ENCODE measurements around the gene FRMD8.
"Not testable (repeated sequence)": the region's sequence is repeated elsewhere in the genome, so short reads cannot be mapped to it uniquely, and the experiment has no call there.

Gene FRMD8

DNA sequence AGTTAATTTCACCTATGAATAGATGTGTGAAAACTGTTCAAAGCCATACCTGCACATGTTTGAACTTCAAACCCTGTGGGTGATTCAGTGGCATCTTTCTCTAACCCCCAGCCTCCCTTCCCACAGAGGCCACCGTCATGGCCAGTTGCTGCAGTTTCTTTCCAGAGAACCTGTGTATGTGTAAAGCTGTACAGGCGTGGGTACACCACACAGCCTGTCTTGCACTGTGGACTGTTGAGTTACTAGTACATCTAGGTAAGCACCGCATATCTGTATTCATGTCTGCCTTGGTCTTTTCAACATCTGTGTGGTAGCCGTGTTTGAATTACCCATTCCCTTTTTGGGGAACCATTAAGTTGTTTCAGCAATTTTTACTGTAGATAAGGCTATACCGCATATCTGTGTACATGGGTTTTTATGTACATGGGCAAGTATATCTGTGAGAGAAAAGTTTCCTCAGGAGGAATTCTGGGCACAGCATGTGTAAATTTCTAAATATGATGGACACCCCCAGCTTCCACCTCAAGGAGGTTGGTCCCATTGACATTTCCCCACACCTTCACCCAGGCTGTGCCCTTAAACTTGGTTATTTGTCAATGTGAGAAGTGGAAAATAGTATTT is 50.1 kb downstream of the FRMD8 start:
- DNase-seq (ENCODE audit: low read depth), result no peak

- DNase-seq (ENCODE audit: low read depth), result no peak
These were observed 51.2 kb downstream of the FRMD8 start for GRCh38 chr11:65437436-65438227.

DNA sequence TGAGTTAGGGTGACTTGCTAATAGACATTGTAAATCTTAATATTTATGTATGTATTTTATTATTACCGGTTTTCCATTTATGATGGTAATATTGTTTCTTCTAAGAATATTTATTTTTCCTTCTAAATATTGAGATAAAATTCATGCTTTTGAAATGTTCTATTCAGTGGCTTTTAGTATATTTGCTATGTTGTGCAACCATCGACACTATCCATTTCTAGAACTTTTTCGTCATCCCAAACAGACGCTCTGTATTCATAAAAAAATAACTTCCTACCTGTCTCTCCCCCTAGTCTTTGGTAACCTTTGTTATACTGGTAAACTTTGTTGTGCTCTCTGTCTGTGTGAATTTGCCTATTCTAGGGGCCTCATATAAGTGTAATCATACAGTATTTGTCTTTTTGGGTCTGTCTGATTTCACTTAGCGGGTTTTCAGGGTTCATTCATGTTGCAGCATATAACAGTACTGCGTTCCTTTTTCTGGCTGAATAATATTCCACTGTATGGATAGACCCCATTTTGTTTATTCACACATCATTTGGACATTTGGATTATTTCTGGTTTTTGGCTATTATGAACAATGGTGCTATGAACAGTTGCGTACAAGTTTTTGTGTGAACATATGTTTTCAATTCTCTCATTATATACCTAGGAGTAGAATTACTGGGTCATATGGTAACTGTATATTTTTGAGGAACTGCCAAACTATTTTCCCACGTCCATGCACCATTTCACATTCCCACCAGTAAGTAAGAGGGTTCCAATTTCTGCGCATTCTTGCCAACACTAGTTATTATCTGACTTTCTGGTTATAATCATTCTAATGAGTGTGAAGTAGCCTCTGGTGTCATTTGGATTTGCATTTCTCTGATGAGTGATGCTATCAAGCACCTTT is 52.1 kb downstream of the FRMD8 start:
- no peak for DNase-seq (ENCODE audit: low read depth)

- no peak for DNase-seq (ENCODE audit: low read depth)
These were observed 53.1 kb downstream of the FRMD8 start for GRCh38 chr11:65439331-65440181.

DNA sequence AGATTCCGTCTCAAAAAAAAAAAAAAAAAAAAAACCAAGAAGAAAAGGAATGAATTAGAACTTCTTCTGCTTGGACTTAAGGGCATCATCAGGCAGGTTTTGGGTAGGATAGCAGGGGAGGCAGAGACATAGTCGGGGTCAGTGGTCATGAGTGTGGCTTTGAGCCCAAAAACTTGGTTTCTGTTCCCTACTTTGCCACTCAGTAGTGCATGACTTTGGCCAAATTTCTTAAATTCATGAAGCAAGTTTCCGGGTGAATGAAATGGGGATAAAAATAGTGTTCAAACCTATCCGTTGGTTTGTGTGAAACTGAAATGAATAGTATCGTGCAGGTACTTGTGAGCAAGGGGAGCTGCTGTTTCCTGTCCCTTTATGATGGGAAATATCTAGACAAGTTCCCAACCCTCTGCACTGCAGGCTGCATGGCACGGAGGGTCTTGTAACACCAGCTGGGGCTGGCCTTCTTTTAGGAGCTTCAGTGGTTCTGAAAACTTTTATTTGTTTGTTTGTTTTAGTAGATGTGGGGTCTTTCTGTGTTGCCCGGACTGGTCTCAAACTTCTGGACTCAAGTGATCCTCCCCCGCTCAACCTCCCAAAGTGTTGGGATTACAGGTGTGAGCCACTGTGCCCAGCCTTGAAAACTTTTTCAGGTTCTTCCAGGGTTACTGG is 54.5 kb downstream of the FRMD8 start:
- DNase-seq (ENCODE audit: low read depth), result no peak

GRCh38 chr11:65442842-65443331 is 56.5 kb downstream of the FRMD8 start:
- no peak for DNase-seq (ENCODE audit: low read depth)

- DNase-seq (ENCODE audit: low read depth), result no peak
These were observed 58.0 kb downstream of the FRMD8 start for GRCh38 chr11:65444314-65445051.

DNA sequence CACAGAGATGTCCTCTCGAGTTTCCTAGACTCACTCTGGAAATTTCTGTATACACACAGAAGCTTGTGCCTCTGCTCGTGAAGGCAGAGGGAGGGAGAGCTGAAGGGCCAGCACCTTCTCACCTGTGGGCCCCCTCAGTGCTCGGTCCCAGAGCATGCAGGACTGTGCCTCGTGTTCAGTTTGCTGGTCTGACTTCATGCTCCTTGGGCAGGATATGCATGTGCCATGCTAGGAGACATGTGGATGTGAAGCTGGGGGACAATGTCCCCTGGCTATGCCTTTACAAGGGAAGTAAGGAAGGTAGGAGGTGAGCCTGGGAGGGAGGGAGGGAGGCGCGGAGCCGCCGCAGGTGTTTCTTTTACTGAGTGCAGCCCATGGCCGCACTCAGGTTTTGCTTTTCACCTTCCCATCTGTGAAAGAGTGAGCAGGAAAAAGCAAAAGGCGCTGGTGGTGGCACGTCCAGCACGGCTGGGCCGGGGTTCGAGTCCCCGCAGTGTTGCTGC is 58.7 kb downstream of the FRMD8 start:
- DNase-seq (ENCODE audit: low read depth), result no peak

DNA sequence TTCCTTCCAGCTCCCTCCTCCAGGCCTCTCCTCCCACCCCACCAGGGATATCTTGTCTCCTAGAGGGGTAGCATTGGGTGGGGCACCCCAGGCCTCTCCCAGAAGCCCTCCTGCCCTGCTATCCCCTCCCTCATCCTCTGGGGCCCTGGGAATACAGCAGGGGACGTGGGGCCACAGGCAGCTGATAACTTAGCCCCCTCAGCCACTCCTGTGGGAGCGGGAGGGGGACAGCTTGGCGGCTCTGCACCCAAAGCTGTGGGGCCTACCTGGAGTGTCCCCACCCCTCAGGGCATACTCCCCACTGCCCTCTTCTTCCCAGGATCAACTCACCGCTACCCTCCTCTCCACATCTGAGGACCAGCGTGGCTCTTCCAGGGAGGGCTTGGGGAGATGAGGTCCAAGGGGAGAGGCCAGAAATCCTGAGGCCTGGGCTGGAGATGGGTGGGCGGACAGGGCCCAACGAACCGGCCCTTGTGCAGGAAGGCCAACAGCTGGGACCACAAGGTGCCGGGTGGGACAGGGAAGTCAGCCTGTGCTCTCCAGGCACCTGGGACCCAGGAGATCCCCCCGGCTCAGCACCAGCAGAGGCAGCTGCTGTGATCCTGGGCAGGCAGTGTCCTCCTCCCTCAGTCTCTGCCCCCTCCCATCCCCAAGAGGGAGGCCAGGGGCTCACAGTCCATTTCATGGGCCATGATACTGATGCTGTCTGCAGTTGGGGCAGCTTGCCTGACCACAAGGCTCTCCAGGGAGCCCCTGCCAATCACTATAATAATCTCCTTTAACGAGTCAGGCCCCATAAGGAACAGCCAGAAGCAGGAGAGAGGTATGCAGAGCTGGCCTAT is 59.4 kb downstream of the FRMD8 start:
- DNase-seq (ENCODE audit: low read depth), result no peak

DNA sequence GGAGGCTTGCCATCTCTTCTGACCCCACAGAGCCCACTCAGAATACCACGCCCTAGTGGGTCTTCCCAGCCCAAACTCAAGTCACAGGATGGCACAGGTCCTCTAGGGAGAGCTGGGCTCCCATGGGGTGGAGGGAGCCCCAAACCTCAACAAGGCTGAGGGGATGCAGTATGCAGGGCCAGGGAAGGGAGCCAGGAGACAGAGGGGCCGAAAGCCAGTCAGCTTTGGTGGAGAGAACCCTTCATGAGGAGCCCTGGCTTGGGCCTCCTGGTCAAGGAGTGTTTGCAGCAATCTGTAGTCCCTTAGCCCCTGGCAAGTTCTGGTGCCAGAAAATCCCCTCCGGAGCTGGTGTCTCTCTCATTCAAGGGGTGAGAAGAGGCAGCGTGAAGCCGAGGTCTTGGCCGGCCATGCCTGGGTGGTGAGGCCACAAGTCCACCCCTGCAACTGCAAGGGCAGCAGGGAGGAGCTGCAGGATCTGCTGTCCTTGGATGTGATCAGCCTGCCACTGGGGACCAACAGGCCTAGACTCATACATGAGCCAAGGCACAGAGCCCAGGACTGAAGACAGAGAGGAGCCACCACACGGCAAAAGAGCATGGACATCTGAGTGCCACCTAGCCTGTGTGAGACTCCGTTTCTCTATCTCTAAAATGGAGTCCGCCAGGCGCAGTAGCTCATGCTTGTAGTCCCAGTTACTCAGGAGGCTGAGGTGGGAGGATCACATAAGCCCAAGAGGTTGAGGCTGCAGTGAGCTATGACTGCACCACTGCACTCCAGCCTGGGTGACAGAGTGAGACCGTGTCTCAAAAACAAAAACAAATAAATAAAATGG is 60.2 kb downstream of the FRMD8 start:
- no peak for DNase-seq (ENCODE audit: low read depth)

DNA sequence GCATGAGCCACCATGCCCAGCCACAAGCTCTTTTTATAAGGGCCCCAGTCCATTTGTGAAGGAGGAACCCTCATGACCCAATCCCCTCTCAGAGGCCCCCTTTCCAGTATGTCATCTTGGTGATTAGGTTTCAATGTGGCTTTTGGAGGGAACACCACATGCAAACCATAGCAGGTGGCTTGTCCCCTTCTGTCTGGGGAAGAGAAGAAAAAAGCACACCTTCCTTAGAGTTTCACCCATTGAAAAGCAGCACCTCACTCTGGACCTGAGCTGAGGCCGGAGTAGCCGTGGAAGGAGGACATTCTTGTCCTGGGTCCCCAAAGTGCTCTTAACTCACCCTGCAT is 61.6 kb downstream of the FRMD8 start:
- no peak for DNase-seq (ENCODE audit: low read depth)

DNA sequence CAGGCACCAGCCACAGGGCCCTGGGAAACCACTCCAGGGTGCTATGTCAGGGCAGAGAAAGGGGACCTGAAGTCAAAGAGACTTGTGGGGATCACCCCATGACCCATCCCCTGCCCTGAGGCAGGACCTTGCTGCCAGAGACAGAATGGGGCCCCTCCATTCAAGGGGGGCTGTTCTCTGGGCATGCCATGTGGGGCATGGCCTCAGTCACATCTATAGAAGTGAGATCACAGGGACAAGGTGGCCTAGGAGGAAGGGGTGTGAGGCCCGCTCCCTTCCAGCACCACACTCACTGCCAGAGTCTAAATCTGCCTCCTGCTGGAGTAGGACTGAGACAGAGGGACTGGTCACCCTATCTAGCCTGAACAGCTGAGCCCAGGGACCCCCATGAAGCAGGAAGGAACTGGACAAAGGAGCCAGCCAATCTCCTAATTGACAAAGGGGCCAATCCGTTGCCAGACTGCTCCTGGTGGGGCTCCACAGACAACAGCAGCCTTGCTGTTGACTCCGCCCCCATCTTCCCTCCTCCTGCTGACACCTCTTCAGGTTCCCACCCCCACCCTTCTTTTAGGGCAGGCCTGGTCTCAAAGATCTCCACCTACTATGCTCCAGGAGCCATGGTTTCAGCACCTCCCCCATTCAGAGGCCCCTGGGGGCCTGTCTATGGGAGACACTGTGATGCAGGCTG is 62.1 kb downstream of the FRMD8 start:
- DNase-seq (ENCODE audit: low read depth), result no peak

- DNase-seq (ENCODE audit: low read depth), result not testable (repeated sequence)
These were observed 64.9 kb downstream of the FRMD8 start for GRCh38 chr11:65451301-65451700.

GRCh38 chr11:65452259-65452658 is 65.8 kb downstream of the FRMD8 start:
- not testable (repeated sequence) for DNase-seq (ENCODE audit: low read depth)

DNA sequence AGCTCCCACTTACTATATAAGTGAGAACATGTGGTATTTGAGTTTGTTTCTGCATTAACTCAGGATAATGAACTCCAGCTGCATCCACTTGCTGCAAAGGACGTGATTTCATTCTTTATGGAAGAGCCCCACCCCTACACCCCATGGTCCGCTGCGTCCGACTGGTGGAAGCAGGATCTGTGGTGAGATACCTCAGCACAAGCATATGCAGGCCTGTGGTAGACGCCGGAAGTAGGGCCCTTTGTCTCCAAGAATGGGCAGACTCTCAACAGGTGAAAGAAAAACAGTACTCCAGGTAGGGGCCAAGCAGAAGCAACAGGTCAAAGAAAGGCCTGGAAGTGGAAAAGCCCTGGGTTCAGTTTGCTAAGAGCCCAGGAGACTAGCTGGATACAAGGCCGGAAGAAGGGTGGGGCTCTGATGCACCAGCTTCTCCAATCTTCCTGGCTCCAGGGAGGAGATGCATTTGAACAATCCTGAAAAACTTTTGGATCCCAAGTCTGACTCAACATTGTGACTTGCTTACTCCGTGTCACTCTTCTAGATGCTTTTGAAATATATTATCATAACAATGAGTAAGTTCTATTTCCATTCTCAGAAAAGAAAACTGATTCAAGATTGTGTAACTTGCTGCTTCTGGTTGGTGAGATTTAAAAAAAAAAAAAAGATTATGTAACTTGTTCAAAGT is 66.5 kb downstream of the FRMD8 start:
- DNase-seq (ENCODE audit: low read depth), result no peak

GRCh38 chr11:65454311-65454695 is 67.9 kb downstream of the FRMD8 start:
- no peak for DNase-seq (ENCODE audit: low read depth)
